Fibroblast of mammary gland (primary cell): ENCODE data around the gene NAT9.
A peak's percentile ranks its signal among the peaks of the same experiment; 100 is the strongest.

Experiments
- DNase-seq: peaks from one replicate; pipeline ENCODE4 v3.0.0-alpha.2; 2010; ENCODE audit warnings: low read depth
- H3K4me3 ChIP-seq: 2 replicates; pipeline ENCODE4 v1.5.1; 2011; ENCODE audit warnings: low read depth, mild to moderate bottlenecking, low read length, moderate library complexity; ENCODE audit not compliant: control insufficient read depth
- CTCF ChIP-seq: conservative IDR thresholded peaks from 2 replicates; pipeline ENCODE4 v1.5.1; 2011; ENCODE audit warnings: low read depth, low read length, inconsistent platforms; ENCODE audit not compliant: control insufficient read depth, insufficient read depth

The NAT9 gene

GRCh38 chr17:74761931-74762330, 14.2 kb downstream of the NAT9 start:
- no peak for DNase-seq
- no peak for TF ChIP-seq CTCF
- no peak overlapping the region for H3K4me3 ChIP-seq

GRCh38 chr17:74761419-74761818, 14.7 kb downstream of the NAT9 start:
- no peak for TF ChIP-seq CTCF
- no peak for DNase-seq
- no peak overlapping the region for H3K4me3 ChIP-seq

GRCh38 chr17:74760404-74761105, 15.6 kb downstream of the NAT9 start:
- no peak for DNase-seq
- TF ChIP-seq CTCF: no peak
- H3K4me3 ChIP-seq: no peak overlapping the region

GRCh38 chr17:74759941-74760340, 16.2 kb downstream of the NAT9 start:
- DNase-seq: no peak
- no peak for TF ChIP-seq CTCF
- no peak overlapping the region for H3K4me3 ChIP-seq

- no peak overlapping the region for H3K4me3 ChIP-seq
- TF ChIP-seq CTCF: no peak
- no peak for DNase-seq
Measured at GRCh38 chr17:74759243-74759801, 16.8 kb downstream of the NAT9 start.

GRCh38 chr17:74758848-74759168, 17.3 kb downstream of the NAT9 start:
- DNase-seq: peak; percentile 25
- no peak overlapping the region for H3K4me3 ChIP-seq
- TF ChIP-seq CTCF: no peak
